ENCODE results near the gene SSR3. TPM values are rescaled to one million over a fixed set of nuclear protein-coding genes. Genes with fewer than 3 reads are reported as not detected.
A peak's percentile ranks its signal among the peaks of the same experiment; 100 is the strongest.

SSR3 gene
- total and polyA plus RNA-seq, 2 donors from 2014 or later = 132 to 150 TPM

GRCh38 chr3:156536524-156537316 is 18.2 kb downstream of the SSR3 start:
- no peak overlapping the region for H3K4me3 ChIP-seq (ENCODE audit: low read length in 3 of 3)
- FAIRE-seq (no peak), DNase-seq (no peak)
- no peak overlapping the region for H3K27ac ChIP-seq (ENCODE audit: low read depth in 2 of 2, low read length in 2 of 2)
- no peak overlapping the region for H3K9ac ChIP-seq (ENCODE audit: low read length in 3 of 3)
- H3K4me1 ChIP-seq (ENCODE audit: control insufficient read depth in 2 of 3, insufficient read depth in 2 of 3, low read depth in 1 of 3, low read length in 3 of 3) = peaks cover 0 to 26% (median 24%) of the 10 kb centered on the region in 3 donors
- H3K36me3 ChIP-seq (ENCODE audit: control insufficient read depth in 2 of 3, insufficient read depth in 3 of 3, low read length in 3 of 3) = peaks cover 3 to 12% (median 4%) of the 10 kb centered on the region in 3 donors
- no peaks in the 10 kb centered on the region for H3K27me3 ChIP-seq (ENCODE audit: control insufficient read depth, insufficient read depth, low read length)
- no peaks in the 10 kb centered on the region for H3K9me3 ChIP-seq (ENCODE audit: control insufficient read depth in 2 of 3, insufficient read depth in 1 of 3, low read length in 3 of 3)
- TF ChIP-seq, protein P1, sequence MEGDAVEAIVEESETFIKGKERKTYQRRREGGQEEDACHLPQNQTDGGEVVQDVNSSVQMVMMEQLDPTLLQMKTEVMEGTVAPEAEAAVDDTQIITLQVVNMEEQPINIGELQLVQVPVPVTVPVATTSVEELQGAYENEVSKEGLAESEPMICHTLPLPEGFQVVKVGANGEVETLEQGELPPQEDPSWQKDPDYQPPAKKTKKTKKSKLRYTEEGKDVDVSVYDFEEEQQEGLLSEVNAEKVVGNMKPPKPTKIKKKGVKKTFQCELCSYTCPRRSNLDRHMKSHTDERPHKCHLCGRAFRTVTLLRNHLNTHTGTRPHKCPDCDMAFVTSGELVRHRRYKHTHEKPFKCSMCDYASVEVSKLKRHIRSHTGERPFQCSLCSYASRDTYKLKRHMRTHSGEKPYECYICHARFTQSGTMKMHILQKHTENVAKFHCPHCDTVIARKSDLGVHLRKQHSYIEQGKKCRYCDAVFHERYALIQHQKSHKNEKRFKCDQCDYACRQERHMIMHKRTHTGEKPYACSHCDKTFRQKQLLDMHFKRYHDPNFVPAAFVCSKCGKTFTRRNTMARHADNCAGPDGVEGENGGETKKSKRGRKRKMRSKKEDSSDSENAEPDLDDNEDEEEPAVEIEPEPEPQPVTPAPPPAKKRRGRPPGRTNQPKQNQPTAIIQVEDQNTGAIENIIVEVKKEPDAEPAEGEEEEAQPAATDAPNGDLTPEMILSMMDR (IDR thresholded peaks at IDR 0.05; ENCODE audit: borderline replicate concordance, extremely low read depth, insufficient read depth) = no peak
- intact Hi-C loops (cut with DNase I) = no loop called here

GRCh38 chr3:156535798-156536197 is 19.1 kb downstream of the SSR3 start:
- no peak for DNase-seq
- Histone ChIP-seq H3K4me1 (ENCODE audit: control insufficient read depth in 2 of 3, insufficient read depth in 2 of 3, low read depth in 1 of 3, low read length in 3 of 3) (peaks cover 0 to 26% (median 24%) of the 10 kb centered on the region in 3 donors), H3K9ac (ENCODE audit: low read length in 3 of 3) (peak overlapping the region in 2 of 3 donors; percentile 18 to 29), H3K4me3 (ENCODE audit: low read length in 3 of 3) (no peak overlapping the region), H3K27ac (ENCODE audit: low read depth in 2 of 2, low read length in 2 of 2) (peak overlapping the region; percentile 75 to 81), H3K27me3 (ENCODE audit: control insufficient read depth, insufficient read depth, low read length) (no peaks in the 10 kb centered on the region), H3K9me3 (ENCODE audit: control insufficient read depth in 2 of 3, insufficient read depth in 1 of 3, low read length in 3 of 3) (no peaks in the 10 kb centered on the region), H3K36me3 (ENCODE audit: control insufficient read depth in 2 of 3, insufficient read depth in 3 of 3, low read length in 3 of 3) (peaks cover 3 to 8% (median 4%) of the 10 kb centered on the region in 3 donors)
- intact Hi-C loops (cut with DNase I) = no loop called here
- TF ChIP-seq, protein P1 (IDR thresholded peaks at IDR 0.05; ENCODE audit: borderline replicate concordance, extremely low read depth, insufficient read depth) = no peak
- no peak for FAIRE-seq

- peak in 4 of 5 donors; percentile 64 to 91 (median 78) for DNase-seq
- no peaks in the 10 kb centered on the region for H3K27me3 ChIP-seq (ENCODE audit: control insufficient read depth, insufficient read depth, low read length)
- peaks cover 3 to 8% (median 4%) of the 10 kb centered on the region in 3 donors for H3K36me3 ChIP-seq (ENCODE audit: control insufficient read depth in 2 of 3, insufficient read depth in 3 of 3, low read length in 3 of 3)
- H3K27ac ChIP-seq (ENCODE audit: low read depth in 2 of 2, low read length in 2 of 2) = peak overlapping the region; percentile 75 to 81
- TF ChIP-seq, protein P1 (IDR thresholded peaks at IDR 0.05; ENCODE audit: borderline replicate concordance, extremely low read depth, insufficient read depth) = peak; percentile 20
- intact Hi-C loops (cut with DNase I) = no loop called here
- no peaks in the 10 kb centered on the region for H3K9me3 ChIP-seq (ENCODE audit: control insufficient read depth in 2 of 3, insufficient read depth in 1 of 3, low read length in 3 of 3)
- peak; percentile 96 for FAIRE-seq
- H3K4me3 ChIP-seq (ENCODE audit: low read length in 3 of 3) = no peak overlapping the region
- peaks cover 0 to 26% (median 25%) of the 10 kb centered on the region in 3 donors for H3K4me1 ChIP-seq (ENCODE audit: control insufficient read depth in 2 of 3, insufficient read depth in 2 of 3, low read depth in 1 of 3, low read length in 3 of 3)
- peak overlapping the region in 2 of 3 donors; percentile 11 to 29 for H3K9ac ChIP-seq (ENCODE audit: low read length in 3 of 3)
Measured at GRCh38 chr3:156535162-156535627, 19.7 kb downstream of the SSR3 start.
